PC-9 (cell line): ENCODE results near the gene ZNF792.

Experiments used
- EZH2 ChIP-seq: fragments of 200-600 bp; sonication (generic); IDR thresholded peaks from 2 replicates; pipeline ENCODE4 v1.8.0; 2017; ENCODE audit warnings: antibody characterized with exemption, low read depth
- TF ChIP-seq, protein P1 (sequence below): fragments of 200-600 bp; sonication (generic); conservative IDR thresholded peaks from 2 replicates; pipeline ENCODE4 v1.6.1; 2017; ENCODE audit warnings: mixed run types, antibody characterized with exemption, mild to moderate bottlenecking, moderate library complexity

DNA sequence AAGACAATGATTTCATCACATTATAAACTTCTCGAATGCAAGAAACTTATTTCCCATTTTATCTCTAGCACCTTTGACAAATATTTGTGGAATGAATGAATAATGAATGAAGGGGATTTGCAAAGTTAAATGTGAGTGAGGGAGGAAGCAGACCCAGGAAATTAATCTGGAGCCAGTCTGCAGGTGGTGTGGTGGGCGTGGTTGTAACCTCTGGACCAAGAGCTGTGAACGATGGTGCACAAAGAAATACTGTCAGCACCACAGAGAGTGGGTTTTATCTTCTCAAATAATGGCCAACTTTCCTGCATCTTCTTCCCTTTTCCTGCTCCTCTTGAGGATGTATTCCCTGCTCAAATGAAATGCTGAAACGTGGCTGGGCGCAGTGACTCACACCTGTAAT lies 11.0 kb upstream of the ZNF792 start:
- TF ChIP-seq, protein P1, sequence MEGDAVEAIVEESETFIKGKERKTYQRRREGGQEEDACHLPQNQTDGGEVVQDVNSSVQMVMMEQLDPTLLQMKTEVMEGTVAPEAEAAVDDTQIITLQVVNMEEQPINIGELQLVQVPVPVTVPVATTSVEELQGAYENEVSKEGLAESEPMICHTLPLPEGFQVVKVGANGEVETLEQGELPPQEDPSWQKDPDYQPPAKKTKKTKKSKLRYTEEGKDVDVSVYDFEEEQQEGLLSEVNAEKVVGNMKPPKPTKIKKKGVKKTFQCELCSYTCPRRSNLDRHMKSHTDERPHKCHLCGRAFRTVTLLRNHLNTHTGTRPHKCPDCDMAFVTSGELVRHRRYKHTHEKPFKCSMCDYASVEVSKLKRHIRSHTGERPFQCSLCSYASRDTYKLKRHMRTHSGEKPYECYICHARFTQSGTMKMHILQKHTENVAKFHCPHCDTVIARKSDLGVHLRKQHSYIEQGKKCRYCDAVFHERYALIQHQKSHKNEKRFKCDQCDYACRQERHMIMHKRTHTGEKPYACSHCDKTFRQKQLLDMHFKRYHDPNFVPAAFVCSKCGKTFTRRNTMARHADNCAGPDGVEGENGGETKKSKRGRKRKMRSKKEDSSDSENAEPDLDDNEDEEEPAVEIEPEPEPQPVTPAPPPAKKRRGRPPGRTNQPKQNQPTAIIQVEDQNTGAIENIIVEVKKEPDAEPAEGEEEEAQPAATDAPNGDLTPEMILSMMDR = no peak
- no peak for TF ChIP-seq EZH2
